ENCODE results near the gene WAPL. TPM values are rescaled to one million over a fixed set of nuclear protein-coding genes. Genes with fewer than 3 reads are reported as not detected.

Gene WAPL
- polyA plus RNA-seq, 3 donors, result 17.8 to 26.5 (median 18.3) TPM

DNA sequence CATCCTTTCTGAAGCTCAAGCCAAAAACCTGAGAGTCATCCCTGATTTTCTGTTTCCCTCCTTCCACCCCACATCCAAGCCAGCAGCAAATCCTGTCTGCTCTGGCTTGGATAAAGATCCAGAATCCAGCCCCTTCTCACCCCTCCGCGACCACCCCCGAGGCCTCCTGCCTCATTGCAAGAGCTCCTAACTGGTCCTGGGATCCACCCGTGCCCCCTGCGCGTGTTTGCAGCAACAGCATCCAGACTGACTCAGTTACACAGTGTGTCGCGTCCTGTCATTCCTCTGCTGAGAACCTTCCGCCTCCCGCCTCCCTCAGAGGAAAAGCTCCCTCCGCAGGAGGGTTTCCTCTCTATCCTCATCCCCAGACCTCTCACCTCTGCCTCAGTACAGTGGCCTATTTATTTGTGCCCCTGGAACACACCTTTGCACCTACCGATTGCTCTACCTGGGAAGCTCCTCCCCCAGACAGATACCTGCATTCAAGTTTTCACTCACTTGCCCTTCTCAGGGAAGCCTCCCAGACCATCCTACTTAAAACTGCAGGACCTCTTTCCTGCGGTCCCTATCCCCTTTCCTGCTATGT, 133.4 kb downstream of the WAPL start:
- H3K4me3 ChIP-seq (replicated peaks in 1 of 3; ENCODE audit: low read depth in 2 of 3, low read length in 3 of 3), result no peak overlapping the region
- no peak overlapping the region for H3K27ac ChIP-seq (ENCODE audit: low read depth in 1 of 2, low read length in 2 of 2)
- intact Hi-C loops (cut with micrococcal nuclease), result no loop called here
- no peaks in the 10 kb centered on the region for H4K20me1 ChIP-seq (ENCODE audit: insufficient read depth, low read length)
- no peak overlapping the region for H3K9ac ChIP-seq (ENCODE audit: insufficient read depth, low read length, poor library complexity, severe bottlenecking)
- DNase-seq, result no peak
- no peaks in the 10 kb centered on the region for H3K79me2 ChIP-seq (ENCODE audit: insufficient read depth, low read length)
- 56% methylated on average over 12 of the region's 13 CpGs for WGBS (ENCODE audit: insufficient coverage)
- peaks cover 17% of the 10 kb centered on the region for H3K4me1 Mint-ChIP-seq
- peak overlapping the region in 1 of 2 donors; percentile 75 for H3K4me3 Mint-ChIP-seq
- H3K4me1 ChIP-seq (ENCODE audit: control insufficient read depth in 1 of 2, insufficient read depth in 2 of 2, low read length in 2 of 2), result peaks cover 7 to 9% of the 10 kb centered on the region in 2 donors
- TF ChIP-seq, protein P1, sequence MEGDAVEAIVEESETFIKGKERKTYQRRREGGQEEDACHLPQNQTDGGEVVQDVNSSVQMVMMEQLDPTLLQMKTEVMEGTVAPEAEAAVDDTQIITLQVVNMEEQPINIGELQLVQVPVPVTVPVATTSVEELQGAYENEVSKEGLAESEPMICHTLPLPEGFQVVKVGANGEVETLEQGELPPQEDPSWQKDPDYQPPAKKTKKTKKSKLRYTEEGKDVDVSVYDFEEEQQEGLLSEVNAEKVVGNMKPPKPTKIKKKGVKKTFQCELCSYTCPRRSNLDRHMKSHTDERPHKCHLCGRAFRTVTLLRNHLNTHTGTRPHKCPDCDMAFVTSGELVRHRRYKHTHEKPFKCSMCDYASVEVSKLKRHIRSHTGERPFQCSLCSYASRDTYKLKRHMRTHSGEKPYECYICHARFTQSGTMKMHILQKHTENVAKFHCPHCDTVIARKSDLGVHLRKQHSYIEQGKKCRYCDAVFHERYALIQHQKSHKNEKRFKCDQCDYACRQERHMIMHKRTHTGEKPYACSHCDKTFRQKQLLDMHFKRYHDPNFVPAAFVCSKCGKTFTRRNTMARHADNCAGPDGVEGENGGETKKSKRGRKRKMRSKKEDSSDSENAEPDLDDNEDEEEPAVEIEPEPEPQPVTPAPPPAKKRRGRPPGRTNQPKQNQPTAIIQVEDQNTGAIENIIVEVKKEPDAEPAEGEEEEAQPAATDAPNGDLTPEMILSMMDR (IDR thresholded peaks at IDR 0.05), result no peak
- H3K9me3 Mint-ChIP-seq, result peaks cover 0 to 10% (median 5%) of the 10 kb centered on the region in 7 donors
- no peak overlapping the region for H2AFZ ChIP-seq (ENCODE audit: insufficient read depth, low read depth, low read length, poor library complexity, severe bottlenecking)
- H3K9me3 ChIP-seq (replicated peaks in 1 of 2; ENCODE audit: control insufficient read depth in 1 of 2, insufficient read depth in 1 of 2, low read length in 2 of 2), result no peaks in the 10 kb centered on the region
- no peak overlapping the region for H3K4me2 ChIP-seq (replicated peaks; ENCODE audit: extremely low read depth, low read length, poor library complexity, severe bottlenecking)
- H3K27me3 ChIP-seq (ENCODE audit: control insufficient read depth in 2 of 2, insufficient read depth in 2 of 2, low read length in 2 of 2), result peaks cover 21 to 48% of the 10 kb centered on the region in 2 donors
- H3K27ac Mint-ChIP-seq, result no peak overlapping the region
- H3K36me3 Mint-ChIP-seq, result peaks cover 0 to 8% of the 10 kb centered on the region in 2 donors
- H3K27me3 Mint-ChIP-seq (ENCODE audit: low read depth in 3 of 3), result peaks cover 33 to 65% (median 59%) of the 10 kb centered on the region in 3 donors
- H3K36me3 ChIP-seq (replicated peaks in 1 of 2; ENCODE audit: control insufficient read depth in 1 of 2, insufficient read depth in 2 of 2, low read length in 2 of 2), result no peaks in the 10 kb centered on the region

DNA sequence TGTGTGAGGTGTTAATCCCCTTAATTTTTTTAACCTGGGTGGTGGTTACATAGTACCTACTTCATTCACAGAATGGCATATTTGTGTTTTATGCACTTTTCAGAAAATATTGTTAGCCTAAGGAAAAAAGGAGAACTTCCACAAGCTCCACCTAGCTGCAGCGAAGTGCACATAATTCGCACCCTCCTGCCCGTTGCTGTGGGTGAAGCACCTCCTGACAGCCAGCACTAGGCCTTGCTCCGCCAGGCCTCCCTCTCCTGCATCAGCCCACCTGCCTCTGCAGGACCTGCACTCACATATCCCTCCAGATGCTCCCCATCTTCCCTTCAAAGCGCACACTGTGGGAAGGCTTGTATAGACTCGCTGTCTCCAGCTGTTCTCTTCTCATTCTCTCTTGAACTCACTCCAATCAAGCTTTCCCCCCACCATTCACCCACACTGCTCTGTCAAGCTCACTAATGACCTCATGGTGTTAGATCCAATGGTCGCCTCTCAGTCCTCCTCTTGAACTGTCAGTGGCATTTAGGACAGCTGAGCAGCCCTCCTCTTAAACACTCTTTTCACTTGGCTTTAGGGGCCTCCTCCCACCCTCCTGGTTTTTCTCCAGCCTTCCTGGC, 134.3 kb downstream of the WAPL start:
- H4K20me1 ChIP-seq (ENCODE audit: insufficient read depth, low read length), result no peaks in the 10 kb centered on the region
- no peak overlapping the region for H3K4me3 ChIP-seq (replicated peaks in 1 of 3; ENCODE audit: low read depth in 2 of 3, low read length in 3 of 3)
- peaks cover 0 to 8% of the 10 kb centered on the region in 2 donors for H3K36me3 Mint-ChIP-seq
- peaks cover 7 to 9% of the 10 kb centered on the region in 2 donors for H3K4me1 ChIP-seq (ENCODE audit: control insufficient read depth in 1 of 2, insufficient read depth in 2 of 2, low read length in 2 of 2)
- H3K27ac Mint-ChIP-seq, result peak overlapping the region in 1 of 7 donors; percentile 25
- H3K4me3 Mint-ChIP-seq, result peak overlapping the region in 1 of 2 donors; percentile 44
- TF ChIP-seq, protein P1 (IDR thresholded peaks at IDR 0.05), result no peak
- peaks cover 17% of the 10 kb centered on the region for H3K4me1 Mint-ChIP-seq
- WGBS (ENCODE audit: insufficient coverage), result 56% methylated on average over 7 of the region's 7 CpGs
- no peaks in the 10 kb centered on the region for H3K9me3 ChIP-seq (replicated peaks in 1 of 2; ENCODE audit: control insufficient read depth in 1 of 2, insufficient read depth in 1 of 2, low read length in 2 of 2)
- no peaks in the 10 kb centered on the region for H3K36me3 ChIP-seq (replicated peaks in 1 of 2; ENCODE audit: control insufficient read depth in 1 of 2, insufficient read depth in 2 of 2, low read length in 2 of 2)
- peaks cover 21 to 48% of the 10 kb centered on the region in 2 donors for H3K27me3 ChIP-seq (ENCODE audit: control insufficient read depth in 2 of 2, insufficient read depth in 2 of 2, low read length in 2 of 2)
- no peak overlapping the region for H2AFZ ChIP-seq (ENCODE audit: insufficient read depth, low read depth, low read length, poor library complexity, severe bottlenecking)
- H3K9me3 Mint-ChIP-seq, result peaks cover 0 to 10% (median 5%) of the 10 kb centered on the region in 7 donors
- no peak overlapping the region for H3K27ac ChIP-seq (ENCODE audit: low read depth in 1 of 2, low read length in 2 of 2)
- no peak overlapping the region for H3K4me2 ChIP-seq (replicated peaks; ENCODE audit: extremely low read depth, low read length, poor library complexity, severe bottlenecking)
- H3K27me3 Mint-ChIP-seq (ENCODE audit: low read depth in 3 of 3), result peaks cover 30 to 63% (median 50%) of the 10 kb centered on the region in 3 donors
- no peak for DNase-seq
- intact Hi-C loops (cut with micrococcal nuclease), result no loop called here
- no peaks in the 10 kb centered on the region for H3K79me2 ChIP-seq (ENCODE audit: insufficient read depth, low read length)
- H3K9ac ChIP-seq (ENCODE audit: insufficient read depth, low read length, poor library complexity, severe bottlenecking), result no peak overlapping the region

All from CD14-positive monocyte (primary cell).